DND-41 (cell line): Measurements from ENCODE around the gene COA6.

Experiments used
- EZH2 ChIP-seq: IDR thresholded peaks from 3 replicates; pipeline ENCODE4 v1.6.1; 2012; ENCODE audit warnings: borderline replicate concordance, low read depth, mild to moderate bottlenecking, moderate library complexity, low read length, inconsistent platforms; ENCODE audit not compliant: severe bottlenecking
- TF ChIP-seq, protein P1 (sequence below): IDR thresholded peaks from 2 replicates; pipeline ENCODE4 v1.5.1; 2012; ENCODE audit warnings: borderline replicate concordance, low read length, moderate library complexity, mild to moderate bottlenecking; ENCODE audit not compliant: poor library complexity, severe bottlenecking; ENCODE audit errors: extremely low read depth

DNA sequence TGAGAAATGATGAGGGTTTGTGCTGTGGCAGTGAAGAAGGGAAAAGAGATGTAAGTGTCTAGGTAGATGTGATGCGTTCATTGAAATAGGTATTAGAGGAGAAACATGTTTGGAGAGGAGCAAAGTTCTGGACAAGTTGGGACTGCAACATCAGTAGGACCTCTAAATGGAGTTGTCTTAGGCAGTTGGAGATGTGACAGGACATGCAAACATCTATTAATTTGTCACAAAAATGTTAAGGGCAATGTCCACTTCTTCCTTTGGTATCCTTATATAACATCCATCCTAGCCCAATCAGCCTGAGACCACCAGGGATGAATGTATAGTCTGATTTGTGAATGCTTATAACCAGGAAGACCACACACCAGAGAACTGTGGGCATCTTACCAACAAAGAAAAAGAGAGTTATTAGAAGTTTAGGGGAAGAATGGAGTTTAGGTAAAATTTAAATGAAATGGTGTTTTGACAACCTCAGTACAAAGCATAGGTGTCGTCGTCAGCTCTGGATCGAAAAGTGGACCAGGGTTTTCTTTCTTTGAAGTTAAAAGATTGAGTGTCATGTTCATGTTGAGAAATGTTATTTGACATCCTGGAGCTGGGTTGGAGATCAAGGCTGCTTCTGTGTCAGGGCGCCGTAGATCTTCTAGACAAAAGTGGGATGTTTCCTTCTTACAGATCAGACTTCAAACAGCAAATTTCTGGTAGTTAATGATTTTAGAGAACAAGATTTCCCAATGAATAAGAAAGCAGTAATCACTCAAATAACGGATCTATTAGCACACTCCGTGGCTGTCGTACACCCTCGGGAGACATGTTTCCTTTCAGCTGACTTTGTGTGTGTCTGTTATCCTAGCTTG is 8.7 kb downstream of the COA6 start:
- TF ChIP-seq, protein P1, sequence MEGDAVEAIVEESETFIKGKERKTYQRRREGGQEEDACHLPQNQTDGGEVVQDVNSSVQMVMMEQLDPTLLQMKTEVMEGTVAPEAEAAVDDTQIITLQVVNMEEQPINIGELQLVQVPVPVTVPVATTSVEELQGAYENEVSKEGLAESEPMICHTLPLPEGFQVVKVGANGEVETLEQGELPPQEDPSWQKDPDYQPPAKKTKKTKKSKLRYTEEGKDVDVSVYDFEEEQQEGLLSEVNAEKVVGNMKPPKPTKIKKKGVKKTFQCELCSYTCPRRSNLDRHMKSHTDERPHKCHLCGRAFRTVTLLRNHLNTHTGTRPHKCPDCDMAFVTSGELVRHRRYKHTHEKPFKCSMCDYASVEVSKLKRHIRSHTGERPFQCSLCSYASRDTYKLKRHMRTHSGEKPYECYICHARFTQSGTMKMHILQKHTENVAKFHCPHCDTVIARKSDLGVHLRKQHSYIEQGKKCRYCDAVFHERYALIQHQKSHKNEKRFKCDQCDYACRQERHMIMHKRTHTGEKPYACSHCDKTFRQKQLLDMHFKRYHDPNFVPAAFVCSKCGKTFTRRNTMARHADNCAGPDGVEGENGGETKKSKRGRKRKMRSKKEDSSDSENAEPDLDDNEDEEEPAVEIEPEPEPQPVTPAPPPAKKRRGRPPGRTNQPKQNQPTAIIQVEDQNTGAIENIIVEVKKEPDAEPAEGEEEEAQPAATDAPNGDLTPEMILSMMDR: no peak
- no peak for TF ChIP-seq EZH2
